Activated T-helper 9 cell treated with anti-CD3 and anti-CD28 coated beads, Interleukin-2, amount 50 U/mL, for 16 hours (primary cell): Measurements from ENCODE around the gene PHKB.
"Not testable (repeated sequence)": the region's sequence is repeated elsewhere in the genome, so short reads cannot be mapped to it uniquely, and the experiment has no call there.

Source experiments
- DNase-seq: peaks from one replicate; pipeline ENCODE4 v3.0.0-alpha.2; 2020; ENCODE audit warnings: low read depth

PHKB gene

DNA sequence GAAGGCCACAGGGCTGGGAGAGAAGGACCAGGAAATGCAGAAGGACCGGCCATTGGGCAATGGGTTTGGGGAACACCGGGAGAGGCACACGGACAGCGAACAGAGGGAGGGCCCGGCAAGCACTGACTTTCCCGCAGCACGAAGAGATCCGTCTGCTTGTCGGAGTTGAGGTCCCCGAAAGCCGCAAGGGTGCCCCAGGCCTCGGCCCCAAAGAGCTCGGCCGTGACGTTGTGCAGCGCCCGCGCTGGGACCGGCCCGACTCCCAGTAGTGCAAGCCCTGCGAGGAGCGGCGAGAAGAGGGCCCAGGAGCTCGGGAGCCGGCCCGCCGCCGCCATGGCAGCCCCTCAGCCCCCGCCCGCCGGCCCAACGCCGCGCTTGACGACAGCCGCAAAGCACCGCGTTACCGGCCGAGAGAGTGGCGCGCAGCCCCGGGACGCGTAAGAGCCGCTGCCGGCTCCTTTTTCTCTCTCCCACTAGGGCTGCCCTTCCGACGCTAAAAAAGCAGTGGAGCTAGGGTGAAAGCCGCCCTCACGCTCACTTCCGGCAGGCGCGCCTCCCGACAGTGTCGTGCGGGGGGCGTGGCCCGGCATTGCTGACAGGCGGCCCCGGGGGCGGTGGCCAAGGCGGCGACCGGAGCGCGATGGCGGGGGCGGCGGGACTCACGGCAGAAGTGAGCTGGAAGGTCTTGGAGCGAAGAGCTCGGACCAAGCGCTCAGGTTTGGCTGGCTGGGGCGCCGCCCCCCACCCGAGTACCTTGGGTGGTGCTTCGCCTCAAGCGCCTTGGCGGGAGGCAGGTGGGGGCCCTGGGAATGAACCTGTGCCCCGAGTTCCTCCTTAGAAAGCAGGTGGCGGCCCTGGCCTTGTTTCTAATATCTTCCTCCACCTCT lies at the start of gene PHKB, which contains the start of gene ITFG1:
Gene PHKB, plus strand, starts transcription at position 621 of the 887 bp plus-strand sequence. Its CDS starts 20 bp downstream, at position 641.
Gene ITFG1, minus strand, starts transcription at position 353 of the 887 bp plus-strand sequence. Its CDS starts 18 bp downstream, at position 335.
- peak; percentile 94 for DNase-seq

DNA sequence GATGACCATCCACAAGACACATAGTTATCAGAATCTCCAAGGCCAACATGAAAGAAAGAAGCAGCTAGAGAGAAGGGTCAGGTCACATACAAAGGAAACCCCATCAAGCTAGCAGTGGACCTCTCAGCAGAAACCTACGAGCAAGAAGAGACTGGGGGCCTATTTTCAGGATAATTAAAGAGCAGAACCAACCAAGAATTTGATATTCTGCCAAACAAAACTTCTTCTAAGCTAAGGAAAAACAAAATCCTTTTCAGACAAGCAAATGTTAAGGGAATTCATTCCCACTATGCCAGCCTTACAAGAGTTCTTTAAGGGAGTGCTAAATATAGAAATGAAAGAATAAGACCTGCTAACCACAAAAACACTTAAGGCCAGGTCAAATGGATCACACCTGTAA lies 48.1 kb upstream of the PHKB start:
- no peak for DNase-seq

DNA sequence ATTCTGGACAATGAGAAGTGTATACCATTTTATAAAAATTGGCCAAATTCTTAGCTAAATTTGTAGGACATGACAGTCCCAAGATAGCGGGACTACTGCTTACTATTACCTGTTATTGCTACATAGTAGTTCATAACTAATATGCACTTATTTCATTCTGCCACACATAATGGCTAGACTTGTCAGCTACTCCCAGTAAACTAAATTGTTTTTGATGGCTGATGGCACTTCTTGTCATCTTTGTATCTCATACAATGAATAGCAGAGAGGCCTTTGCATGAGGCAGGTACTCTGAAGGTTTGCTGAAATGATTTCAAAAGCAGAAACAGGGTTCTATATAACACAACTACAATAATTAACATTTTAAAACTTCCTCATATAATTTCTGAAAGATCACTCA lies 44.3 kb upstream of the PHKB start:
- DNase-seq: no peak

DNA sequence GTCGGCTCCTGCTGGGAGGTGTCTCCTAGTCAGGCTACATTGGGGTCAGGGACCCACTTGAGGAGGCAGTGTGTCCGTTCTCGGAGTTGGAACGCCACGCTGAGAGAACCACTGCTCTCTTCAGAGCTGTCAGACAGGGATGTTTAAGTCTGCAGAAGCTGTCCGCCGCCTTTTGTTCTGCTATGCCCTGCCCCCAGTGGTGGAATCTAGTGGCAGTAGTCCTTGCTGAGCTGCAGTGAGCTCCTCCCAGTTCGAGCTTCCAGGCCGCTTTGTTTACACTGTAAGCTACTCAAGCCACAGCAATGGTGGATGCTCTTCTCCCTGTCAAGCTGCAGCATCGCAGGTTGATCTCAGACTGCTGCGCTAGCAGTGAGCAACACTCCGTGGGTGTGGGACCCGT lies 36.3 kb upstream of the PHKB start:
- DNase-seq: no peak

DNA sequence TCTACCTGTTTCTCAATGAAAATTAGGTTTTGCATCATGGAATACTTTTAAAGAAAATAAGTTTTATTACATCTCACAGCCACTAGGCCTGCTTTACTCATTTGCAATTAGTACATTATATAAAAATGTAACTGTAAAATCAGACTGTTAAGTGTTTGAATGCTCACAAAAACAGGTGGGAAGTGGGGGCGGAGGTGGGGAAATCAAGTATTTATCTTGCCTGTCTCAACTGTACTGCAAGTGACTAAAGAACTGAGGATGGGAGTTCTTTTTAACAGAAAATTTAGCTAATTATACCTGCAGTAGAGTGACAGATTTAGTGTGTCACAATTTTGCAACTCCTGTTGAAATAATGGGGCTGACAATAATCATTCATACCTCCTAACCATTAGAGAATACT lies 34.3 kb upstream of the PHKB start:
- DNase-seq: no peak

DNA sequence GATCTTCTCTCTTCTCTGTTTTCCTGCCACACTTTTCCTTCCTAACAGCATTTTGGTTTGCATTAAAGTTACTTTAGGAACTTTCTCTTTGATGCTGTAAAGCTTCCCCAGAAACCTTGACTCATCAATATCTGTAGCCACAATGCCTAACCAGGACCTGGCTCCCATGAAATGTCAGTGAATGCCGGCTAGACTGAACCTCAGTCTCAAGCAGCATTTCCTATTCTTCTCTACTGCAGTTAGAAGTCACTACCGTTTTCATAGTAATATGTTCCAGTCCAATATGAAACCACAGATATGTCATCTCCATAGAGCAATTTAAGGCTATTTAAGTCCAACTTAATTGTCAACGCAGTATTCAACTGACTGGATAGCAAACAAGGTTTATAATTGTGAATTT lies 29.2 kb upstream of the PHKB start:
- DNase-seq: no peak

DNA sequence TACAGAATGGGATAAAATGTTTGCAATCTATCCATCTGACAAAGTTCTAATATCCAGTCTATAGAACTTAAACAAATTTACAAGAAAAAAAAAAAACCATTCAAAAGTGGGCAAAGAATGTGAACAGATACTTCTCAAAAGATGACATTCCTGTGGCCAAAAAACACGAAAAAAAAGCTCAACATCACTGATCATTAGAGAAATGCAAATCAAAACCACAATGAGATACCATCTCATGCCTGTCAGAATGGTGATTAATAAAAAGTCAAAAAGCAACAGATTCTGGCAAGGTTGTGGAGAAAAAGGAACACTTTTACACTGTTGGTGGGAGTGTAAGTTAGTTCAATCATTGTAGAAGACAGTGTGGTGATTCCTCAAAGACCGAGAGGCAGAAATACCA lies 26.9 kb upstream of the PHKB start:
- not testable (repeated sequence) for DNase-seq

DNA sequence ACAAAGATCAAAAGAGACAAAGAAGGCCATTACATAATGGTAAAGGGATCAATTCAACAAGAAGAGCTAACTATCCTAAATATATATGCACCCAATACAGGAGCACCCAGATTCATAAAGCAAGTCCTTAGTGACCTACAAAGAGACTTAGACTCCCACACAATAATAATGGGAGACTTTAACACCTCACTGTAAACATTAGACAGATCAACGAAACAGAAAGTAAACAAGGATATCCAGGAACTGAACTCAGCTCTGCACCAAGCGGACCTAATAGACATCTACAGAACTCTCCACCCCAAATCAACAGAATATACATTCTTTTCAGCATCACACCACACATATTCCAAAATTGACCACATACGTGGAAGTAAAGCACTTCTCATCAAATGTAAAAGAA lies 21.1 kb upstream of the PHKB start:
- DNase-seq: not testable (repeated sequence)

DNA sequence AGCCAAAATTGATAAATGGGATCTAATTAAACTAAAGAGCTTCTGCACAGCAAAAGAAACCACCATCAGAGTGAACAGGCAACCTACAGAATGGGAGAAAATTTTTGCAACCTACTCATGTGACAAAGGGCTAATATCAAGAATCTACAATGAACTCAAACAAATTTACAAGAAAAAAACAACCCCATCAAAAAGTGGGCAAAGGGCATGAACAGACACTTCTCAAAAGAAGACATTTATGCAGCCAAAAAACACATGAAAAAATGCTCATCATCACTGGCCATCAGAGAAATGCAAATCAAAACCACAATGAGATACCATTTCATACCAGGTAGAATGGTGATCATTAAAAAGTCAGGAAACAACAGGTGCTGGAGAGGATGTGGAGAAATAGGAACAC lies 18.2 kb upstream of the PHKB start:
- not testable (repeated sequence) for DNase-seq

DNA sequence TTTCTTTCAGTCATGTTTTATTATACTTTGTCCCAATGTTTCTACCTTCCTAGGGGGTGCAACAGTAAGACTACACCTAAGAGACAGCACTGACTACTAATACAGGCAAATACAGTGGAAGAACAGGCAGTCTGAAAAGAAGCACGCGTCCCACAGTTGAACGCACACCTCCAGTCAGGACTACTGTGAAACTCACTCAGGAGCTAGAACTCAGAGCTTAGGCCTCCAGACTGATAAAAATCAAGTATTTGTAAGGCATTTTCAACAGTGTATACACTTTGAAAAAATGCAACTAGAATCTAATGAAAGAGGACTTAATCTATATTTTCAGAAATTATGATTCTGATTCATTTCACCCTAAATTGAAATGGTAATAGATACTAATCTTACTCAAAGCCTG lies 14.7 kb upstream of the PHKB start:
- DNase-seq: no peak

DNA sequence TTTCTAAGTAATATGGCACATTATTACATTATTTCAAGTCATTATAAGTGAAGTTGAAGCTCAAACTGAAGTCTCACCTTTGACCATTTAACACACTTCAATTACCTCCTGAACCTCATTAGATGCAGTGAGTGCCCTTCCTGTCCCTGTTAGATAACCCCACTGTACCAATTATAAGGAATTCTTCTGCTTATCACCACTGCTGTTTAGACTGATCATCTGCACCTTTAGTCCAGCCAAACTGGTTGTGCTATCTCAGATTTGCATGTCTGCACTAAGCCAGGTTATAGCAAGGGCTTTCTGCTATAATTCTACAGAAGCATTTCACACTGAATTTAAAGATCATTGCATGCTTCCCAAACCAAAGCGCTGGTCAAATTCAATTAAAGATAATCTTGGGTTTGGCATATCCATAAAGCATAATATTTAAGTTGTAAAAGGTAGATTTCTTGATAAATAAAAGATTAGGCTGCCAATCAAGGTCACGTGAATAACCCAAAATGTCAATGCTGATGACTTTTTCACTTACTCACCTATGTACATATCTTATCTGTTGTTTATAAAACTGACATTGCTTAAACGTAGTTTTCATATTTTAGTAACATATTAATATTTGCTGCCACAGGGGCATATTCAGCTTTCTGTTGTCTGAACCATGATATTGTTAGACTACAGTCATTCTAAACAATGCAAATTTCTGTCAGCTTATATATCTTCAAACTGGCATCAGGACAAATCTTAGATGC lies 12.1 kb upstream of the PHKB start:
- no peak for DNase-seq

DNA sequence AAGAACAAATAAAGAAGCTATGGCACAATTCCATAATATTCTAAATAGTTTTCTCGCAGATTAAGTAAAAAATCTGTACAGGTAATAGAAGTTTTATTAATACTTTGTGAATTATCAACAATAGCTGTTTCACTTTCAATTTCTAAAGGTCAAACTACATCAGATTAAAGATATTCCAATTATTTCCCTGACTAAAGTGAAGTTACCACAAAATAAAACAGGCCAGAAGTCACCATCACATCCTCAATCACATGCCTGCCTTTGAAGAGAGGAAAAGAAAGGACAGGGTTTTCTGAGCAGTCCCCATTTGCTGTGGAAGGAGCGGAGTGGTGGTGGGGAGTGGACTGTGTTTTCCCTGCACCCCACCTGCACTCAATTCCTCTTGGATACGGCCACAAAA lies 11.3 kb upstream of the PHKB start:
- no peak for DNase-seq

DNA sequence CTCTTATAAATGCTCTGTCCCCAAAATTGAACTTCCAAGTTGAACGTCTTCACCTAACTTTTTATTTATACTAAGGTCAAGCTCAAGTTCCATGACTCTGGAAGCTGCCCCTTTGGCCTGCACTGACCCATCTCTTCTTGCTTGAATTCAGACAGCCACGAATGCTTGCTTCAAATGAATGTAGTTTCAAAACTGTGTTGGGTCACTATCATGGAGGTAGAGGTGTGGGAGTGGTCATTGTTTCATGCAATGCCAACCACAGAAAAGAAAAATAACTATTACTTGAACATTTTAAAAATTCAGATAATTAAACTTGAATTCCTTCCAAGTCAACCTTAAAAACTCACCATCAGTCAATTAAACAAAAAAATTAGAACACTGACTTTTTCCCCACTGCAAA lies 2.8 kb upstream of the PHKB start:
- DNase-seq: no peak

DNA sequence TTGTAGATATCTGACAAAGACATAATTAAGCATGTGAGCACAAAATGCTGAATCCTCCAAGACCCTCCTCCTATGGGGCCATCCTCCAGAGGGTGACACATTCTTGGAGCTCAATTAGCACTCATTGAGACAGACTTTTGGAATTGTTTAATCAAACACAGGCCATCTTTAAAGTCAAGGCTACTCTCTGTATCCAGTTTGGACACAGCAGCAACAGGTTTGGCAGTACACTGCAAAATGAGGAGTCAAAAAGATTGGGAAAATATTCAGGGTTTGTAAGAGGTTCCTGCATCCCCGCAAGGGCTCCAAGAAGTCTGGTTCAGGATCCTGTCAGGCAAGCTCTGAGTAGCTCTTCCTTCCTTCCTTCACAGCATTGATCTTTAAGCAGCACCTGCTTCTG lies 1.5 kb upstream of the PHKB start:
- no peak for DNase-seq

DNA sequence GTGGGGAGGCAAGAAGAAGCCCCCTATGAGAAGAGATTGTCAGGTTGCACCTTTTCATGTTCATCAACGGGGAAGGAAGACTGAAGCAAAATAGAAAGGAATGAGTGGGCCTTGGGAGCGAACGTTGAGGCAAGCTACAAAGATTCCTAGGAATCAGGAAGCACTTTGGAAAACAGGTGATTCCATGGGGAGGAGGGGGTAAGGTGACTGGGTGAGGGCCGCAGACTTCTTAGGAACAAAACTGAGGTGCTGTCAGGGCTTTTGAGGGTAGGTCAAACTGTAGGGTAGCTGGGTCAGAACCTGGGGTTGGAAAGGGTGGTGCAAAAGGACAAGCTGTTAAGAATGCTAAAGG lies 796 bp upstream of the PHKB start:
- no peak for DNase-seq

DNA sequence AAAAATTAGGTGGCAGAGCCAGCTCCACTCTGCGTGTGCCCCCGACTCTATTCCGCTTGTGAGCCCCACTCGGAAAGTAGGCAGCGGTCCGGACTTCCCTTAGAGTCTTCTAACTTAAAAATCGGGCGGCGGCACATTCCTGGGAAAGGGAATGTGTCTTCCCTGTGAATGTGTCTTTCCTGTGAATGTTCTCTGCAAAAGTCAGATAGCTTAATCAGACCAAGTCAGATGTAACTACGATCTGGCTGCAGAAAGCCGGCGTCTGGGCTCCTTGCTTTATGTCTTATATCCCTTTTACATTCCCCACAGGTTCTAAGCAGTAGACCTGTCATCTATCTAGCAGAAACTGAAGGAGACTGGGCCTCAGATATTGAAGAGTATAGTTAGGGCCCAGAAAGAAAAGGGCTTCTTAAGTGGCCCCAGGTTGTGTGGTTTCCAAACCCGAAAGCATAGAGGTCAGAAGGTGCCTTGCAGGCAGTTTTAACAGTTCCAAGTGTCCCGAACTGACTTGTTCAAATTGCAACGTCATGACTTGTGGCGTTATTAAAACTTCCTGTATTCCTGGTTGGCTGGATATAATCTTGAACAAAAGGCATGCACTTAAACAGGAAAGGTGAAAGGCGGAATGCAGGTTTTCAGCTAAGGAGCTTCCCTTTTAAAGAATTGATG lies 601 bp downstream of the PHKB start:
- DNase-seq: no peak

DNA sequence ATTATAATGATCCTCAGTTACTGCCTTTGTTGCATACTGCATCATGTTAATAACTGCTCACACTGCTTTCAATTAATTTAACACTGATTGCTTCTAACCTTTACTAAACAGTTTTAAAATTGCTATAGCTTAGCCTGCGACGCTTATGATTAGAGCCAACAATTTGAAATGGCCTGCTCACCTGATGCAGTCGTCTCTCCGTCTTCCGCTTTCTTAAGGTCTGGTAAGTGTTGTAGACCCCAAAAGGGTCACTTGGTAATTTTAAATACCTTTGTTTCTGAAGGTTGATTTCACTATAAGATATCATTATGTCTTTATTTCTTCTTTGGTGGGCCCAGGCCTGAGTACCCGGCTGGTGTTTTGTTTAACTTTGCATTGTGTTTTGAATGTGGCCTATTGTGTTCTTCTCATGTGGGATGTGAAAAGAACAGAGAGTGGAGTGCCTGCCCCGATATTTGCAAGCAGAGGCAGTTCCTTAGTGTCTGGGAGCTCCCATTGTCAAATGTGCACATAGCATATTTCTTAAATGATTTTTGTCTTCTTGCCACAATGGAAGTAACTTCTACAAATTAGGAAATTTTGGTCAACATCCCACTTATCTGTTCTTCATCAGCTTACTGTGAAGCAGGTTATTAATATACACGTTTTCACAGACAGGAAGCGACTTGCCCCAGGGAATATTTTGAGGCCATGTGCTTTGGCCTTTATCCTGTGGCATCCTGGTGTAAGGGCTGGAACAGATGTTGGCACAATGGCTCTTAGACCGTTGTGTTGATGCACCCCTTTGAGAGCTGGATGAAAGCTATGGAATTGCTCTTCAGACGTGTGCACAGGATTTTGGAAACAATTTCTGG lies 2.9 kb downstream of the PHKB start:
- DNase-seq: no peak

DNA sequence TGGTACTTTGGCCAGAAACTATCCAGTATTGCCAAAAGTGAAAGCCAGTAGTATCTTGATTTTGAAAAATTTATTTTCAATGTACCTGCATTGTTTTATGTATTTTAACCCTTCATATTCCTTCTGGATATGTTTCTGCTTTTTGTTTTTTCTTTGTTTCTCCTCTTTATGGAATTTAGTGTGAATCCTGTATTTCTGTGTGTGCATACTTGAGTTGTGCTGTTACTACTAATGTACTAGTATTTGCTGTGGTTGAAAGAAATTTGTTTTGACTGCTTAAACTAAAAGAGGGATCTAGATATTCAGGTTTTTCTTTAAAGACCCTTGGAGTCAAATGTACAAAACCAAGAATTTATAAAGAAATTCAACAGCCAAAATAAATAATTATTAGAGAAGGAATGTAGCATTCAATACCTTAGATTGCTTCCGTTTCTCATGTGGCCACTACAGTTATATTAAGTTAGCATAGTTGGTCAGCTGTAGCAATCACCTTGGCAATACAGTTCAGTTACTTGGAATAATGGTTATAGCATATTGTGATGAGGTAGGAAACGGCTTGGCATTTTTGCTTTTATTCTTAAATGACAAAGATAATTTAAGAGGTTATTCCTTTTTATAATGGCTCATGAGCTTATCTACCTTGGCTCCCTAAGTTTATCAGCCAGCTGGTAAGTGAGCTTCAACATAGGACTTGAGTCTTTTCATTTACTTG lies 4.9 kb downstream of the PHKB start:
- DNase-seq: no peak

DNA sequence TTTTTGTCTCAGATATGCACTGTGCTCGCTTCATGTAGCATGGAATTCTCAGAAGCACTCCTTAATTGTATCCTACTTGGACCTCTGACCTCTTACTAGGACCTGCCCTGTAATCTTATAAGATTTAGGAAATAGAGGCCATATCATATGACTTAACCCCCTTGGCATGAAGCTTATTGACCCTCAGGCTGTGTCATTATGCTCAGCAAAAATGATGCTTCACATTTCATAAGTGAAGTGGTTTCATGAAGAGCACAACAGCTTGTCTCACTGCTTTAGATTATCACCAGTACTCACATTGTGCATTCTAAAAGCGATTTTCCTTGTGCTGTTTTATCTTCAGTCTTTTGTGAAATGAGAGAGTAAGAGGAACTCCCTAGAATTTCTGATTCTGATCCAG lies 6.4 kb downstream of the PHKB start:
- no peak for DNase-seq

DNA sequence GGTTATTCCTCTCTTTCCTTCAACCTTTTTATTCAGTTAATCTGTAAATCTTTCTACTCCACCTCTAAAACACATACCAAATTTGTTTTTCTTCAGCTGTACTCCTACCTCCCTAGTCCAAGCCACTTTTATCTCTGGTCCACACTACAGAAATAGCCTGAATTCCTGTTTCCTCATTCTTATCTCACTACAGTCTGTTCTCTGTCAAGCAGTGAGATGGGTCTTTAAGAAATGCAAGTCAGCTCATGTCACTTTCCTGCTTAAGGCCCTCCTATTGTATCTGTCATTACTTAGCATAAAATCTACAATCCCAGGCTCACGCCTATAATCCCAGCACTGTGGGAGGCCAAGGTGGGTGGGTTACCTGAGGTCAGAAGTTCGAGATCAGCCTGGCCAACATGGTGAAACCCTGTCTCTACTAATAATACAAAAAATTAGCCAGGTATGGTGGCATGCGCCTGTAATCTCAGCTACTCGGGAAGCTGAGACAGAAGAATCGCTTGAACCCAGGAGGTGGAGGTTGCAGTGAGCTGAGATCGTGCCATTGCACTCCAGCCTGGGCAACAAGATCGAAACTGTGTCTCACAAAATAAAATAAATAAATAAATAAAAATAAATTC lies 7.0 kb downstream of the PHKB start:
- not testable (repeated sequence) for DNase-seq

DNA sequence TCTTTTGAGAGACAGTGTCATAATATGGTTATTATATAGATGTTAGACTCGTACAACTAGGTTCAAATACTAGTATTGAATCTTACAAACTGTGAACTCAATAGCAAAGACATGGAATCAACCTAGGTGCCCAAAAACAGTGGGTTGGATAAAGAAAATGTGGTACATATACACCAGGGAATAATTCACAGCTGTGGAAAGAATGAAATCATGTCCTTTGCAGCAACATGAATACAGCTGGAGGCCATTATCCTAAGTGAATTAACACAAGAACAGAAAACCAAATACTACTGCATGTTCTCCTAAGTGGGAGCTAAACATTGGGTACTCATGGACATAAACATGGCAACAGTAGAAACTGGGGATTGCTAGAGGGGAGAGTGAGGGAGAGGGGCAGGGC lies 8.1 kb downstream of the PHKB start:
- no peak for DNase-seq
